ENCODE results near the gene FBXO45. TPM values are rescaled to one million over a fixed set of nuclear protein-coding genes. Genes with fewer than 3 reads are reported as not detected.
"Not testable (repeated sequence)": the region's sequence is repeated elsewhere in the genome, so short reads cannot be mapped to it uniquely, and the experiment has no call there.

The FBXO45 gene, protein sequence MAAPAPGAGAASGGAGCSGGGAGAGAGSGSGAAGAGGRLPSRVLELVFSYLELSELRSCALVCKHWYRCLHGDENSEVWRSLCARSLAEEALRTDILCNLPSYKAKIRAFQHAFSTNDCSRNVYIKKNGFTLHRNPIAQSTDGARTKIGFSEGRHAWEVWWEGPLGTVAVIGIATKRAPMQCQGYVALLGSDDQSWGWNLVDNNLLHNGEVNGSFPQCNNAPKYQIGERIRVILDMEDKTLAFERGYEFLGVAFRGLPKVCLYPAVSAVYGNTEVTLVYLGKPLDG
- total RNA-seq: 6.9 and 8.2 TPM in 2 replicates
- 10.6 and 11.7 TPM in 2 replicates for polyA plus RNA-seq
- 7.1 and 8.2 TPM in 2 replicates for polyA plus RNA-seq (2012)
- 0.59 and 3.9 TPM in 2 replicates for polyA minus RNA-seq (ENCODE audit: low replicate concordance)

DNA sequence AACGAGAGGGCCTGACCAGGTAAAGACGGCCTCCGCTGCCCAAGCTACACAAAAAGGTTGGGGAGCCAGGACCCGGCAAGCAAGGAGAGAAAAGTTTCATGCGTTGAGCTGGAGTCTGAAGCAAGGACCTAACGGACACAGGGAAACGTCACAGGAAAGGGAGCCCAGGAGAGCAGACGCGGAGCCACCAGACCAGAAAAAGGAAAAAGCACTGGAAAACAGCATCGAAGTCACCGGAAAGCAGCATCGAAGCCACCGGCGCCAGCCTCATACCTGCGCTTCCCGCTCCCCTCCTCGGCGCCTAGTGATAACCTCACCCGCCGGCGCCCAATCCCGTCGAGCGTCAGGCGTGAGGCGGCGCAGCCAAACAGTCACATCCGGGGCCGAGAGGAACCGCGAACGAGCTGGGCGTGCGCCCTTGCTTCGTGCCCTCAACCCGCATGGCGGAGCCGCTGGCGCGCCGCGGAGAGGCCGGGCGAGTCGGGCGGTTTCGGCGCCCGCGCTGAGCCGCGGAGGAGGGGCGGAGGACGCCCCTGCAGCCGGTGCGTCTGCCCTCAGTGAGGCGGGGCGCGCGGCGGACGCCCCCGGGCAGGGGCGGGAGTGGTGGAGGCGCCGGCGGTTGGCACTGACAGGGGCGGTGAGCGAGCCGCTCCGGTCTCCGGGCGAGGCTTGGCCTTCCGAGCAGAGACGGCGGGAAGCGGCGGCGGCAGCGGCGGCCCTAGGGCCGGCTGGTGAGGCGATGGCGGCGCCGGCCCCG lies at the start of gene FBXO45, which contains the start of gene WDR53:
FBXO45 (plus strand) TSS at position 415 of the 757 bp plus-strand sequence; CDS start at position 740, 325 bp downstream.
WDR53 (minus strand) TSS at position 309 of the 757 bp plus-strand sequence. CDS start 7,079 bp downstream, outside the sequence.
- TF ChIP-seq EZH2 (IDR thresholded peaks at IDR 0.05; ENCODE audit: low read length, missing control alignments) (no peak), CTCF (conservative IDR thresholded peaks at IDR 0.05 in 1 of 2, IDR thresholded peaks at IDR 0.05 in 1 of 2; ENCODE audit: low read depth in 1 of 2, low read length in 2 of 2) (no peak)
- Histone ChIP-seq H3K79me2 (ENCODE audit: control insufficient read depth, insufficient read depth, low read length) (peaks cover 43% of the 10 kb centered on the region), H4K20me1 (ENCODE audit: control insufficient read depth, extremely low read depth, insufficient read depth, low read length) (no peaks in the 10 kb centered on the region), H3K9me3 (ENCODE audit: control insufficient read depth, insufficient read depth, low read depth, low read length) (no peaks in the 10 kb centered on the region), H3K4me3 (replicated peaks in 1 of 4; ENCODE audit: control extremely low read depth in 1 of 4, insufficient read depth in 1 of 4, low read depth in 3 of 4, low read length in 4 of 4) (peak within 1 kb of the TSS; percentile 85 to 99 (median 89)), H3K36me3 (ENCODE audit: control insufficient read depth, insufficient read depth, low read length) (no peaks in the 10 kb centered on the region), H2AFZ (ENCODE audit: low read length) (peak within 1 kb of the TSS; percentile 89), H3K27ac (ENCODE audit: insufficient read depth, low read length) (peak within 1 kb of the TSS; percentile 81), H3K9ac (ENCODE audit: insufficient read depth, low read length) (peak within 1 kb of the TSS; percentile 69), H3K27me3 (ENCODE audit: control insufficient read depth, insufficient read depth, low read length) (no peaks in the 10 kb centered on the region), H3K4me2 (ENCODE audit: extremely low read depth, insufficient read depth, low read length) (peak within 1 kb of the TSS; percentile 93), H3K4me1 (ENCODE audit: control insufficient read depth, extremely low read depth, insufficient read depth, low read length) (peaks cover 2% of the 10 kb centered on the region)
- DNase-seq (ENCODE audit: low read depth in 2 of 2): peak; percentile 92 to 93

DNA sequence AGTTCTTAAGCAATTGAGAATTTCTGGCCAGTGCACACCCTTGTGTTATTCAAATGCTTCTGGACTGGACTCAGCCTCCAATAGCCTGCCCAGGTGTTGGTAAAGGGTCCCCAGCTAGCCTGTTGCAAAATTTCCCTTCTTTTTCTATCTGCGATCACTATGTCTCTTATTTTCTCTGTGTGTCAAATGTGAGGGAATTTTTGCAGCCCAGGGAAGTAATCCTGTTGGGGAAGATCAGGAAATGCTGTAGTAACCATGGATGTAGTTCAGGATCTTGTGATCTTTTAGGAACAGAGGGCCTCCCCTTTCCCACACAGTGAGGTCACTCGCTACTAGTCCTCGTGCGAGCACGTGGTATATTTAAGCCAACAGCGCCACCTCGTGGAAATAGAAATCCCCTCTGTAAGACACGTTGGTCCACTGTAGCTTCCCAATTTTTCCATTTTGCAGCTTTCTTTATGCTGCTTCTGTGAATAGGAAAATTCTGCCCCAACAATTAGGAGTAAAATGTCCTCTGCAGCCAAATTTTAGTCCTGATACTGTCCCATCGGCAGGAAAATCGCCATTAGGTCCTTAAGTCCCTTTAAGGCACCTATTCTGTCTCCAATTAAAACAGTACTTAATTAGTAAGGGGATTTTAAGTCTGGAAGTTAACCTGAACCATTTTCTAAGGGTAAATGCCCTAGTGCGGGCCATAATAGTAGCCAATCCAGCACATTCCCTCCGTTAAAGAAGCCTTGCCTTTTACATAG lies 49.3 kb upstream of the FBXO45 start:
- Histone ChIP-seq H3K9ac (ENCODE audit: insufficient read depth, low read length) (no peak overlapping the region), H3K79me2 (ENCODE audit: control insufficient read depth, insufficient read depth, low read length) (no peaks in the 10 kb centered on the region), H3K4me1 (ENCODE audit: control insufficient read depth, extremely low read depth, insufficient read depth, low read length) (no peaks in the 10 kb centered on the region), H3K27me3 (ENCODE audit: control insufficient read depth, insufficient read depth, low read length) (no peaks in the 10 kb centered on the region), H3K27ac (ENCODE audit: insufficient read depth, low read length) (no peak overlapping the region), H2AFZ (ENCODE audit: low read length) (no peak overlapping the region), H3K4me2 (ENCODE audit: extremely low read depth, insufficient read depth, low read length) (no peak overlapping the region), H4K20me1 (ENCODE audit: control insufficient read depth, extremely low read depth, insufficient read depth, low read length) (no peaks in the 10 kb centered on the region), H3K9me3 (ENCODE audit: control insufficient read depth, insufficient read depth, low read depth, low read length) (no peaks in the 10 kb centered on the region), H3K36me3 (ENCODE audit: control insufficient read depth, insufficient read depth, low read length) (no peaks in the 10 kb centered on the region), H3K4me3 (replicated peaks in 1 of 4; ENCODE audit: control extremely low read depth in 1 of 4, insufficient read depth in 1 of 4, low read depth in 3 of 4, low read length in 4 of 4) (no peak overlapping the region)
- DNase-seq (ENCODE audit: low read depth in 2 of 2): peak; percentile 52 to 79
- TF ChIP-seq CTCF (conservative IDR thresholded peaks at IDR 0.05 in 1 of 2, IDR thresholded peaks at IDR 0.05 in 1 of 2; ENCODE audit: low read depth in 1 of 2, low read length in 2 of 2) (peak; percentile 30 to 42), EZH2 (IDR thresholded peaks at IDR 0.05; ENCODE audit: low read length, missing control alignments) (no peak)

DNA sequence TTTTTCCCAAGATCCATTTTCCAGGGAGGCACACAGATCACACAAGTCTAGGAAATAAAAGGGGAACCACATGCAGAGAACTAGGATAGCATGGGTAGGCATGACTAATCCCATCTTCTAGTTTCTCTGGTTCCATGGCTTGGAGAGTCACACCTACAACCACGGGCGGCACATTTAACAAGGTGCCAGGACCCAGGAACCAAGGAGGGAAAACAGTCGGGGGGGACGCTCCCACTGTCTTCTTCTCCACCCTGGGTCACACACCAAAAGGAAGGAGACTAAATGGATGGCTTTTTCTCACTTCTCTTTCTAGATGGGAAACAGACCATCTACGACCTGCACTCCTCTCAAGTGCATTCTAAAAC lies 48.8 kb upstream of the FBXO45 start:
- H3K36me3 ChIP-seq (ENCODE audit: control insufficient read depth, insufficient read depth, low read length): no peaks in the 10 kb centered on the region
- no peak overlapping the region for H2AFZ ChIP-seq (ENCODE audit: low read length)
- no peaks in the 10 kb centered on the region for H3K4me1 ChIP-seq (ENCODE audit: control insufficient read depth, extremely low read depth, insufficient read depth, low read length)
- H3K9me3 ChIP-seq (ENCODE audit: control insufficient read depth, insufficient read depth, low read depth, low read length): no peaks in the 10 kb centered on the region
- no peaks in the 10 kb centered on the region for H3K27me3 ChIP-seq (ENCODE audit: control insufficient read depth, insufficient read depth, low read length)
- H3K79me2 ChIP-seq (ENCODE audit: control insufficient read depth, insufficient read depth, low read length): no peaks in the 10 kb centered on the region
- no peak for DNase-seq (ENCODE audit: low read depth in 2 of 2)
- no peak for TF ChIP-seq CTCF (conservative IDR thresholded peaks at IDR 0.05 in 1 of 2, IDR thresholded peaks at IDR 0.05 in 1 of 2; ENCODE audit: low read depth in 1 of 2, low read length in 2 of 2)
- no peak for TF ChIP-seq EZH2 (IDR thresholded peaks at IDR 0.05; ENCODE audit: low read length, missing control alignments)
- no peak overlapping the region for H3K4me3 ChIP-seq (replicated peaks in 1 of 4; ENCODE audit: control extremely low read depth in 1 of 4, insufficient read depth in 1 of 4, low read depth in 3 of 4, low read length in 4 of 4)
- H3K4me2 ChIP-seq (ENCODE audit: extremely low read depth, insufficient read depth, low read length): no peak overlapping the region
- H3K9ac ChIP-seq (ENCODE audit: insufficient read depth, low read length): no peak overlapping the region
- H3K27ac ChIP-seq (ENCODE audit: insufficient read depth, low read length): no peak overlapping the region
- H4K20me1 ChIP-seq (ENCODE audit: control insufficient read depth, extremely low read depth, insufficient read depth, low read length): no peaks in the 10 kb centered on the region

DNA sequence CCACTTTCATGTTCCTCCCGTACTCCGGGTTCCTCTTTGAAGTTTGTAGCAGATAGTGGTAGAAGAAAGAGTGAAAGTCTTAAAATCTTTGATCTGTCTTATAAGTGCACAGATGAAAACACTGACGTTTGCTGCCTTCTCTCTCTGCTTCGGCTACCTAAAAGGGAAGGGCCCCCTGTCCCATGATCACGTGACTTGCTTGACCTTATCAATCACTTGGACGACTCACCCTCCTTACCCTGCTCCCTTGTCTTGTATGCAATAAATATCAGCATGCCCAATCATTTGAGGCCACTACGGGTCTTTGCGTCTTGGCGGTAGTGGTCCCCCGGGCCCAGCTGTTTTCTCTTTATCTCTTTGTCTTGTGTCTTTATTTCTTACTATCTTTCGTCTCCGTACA lies 47.2 kb upstream of the FBXO45 start:
- H3K27ac ChIP-seq (ENCODE audit: insufficient read depth, low read length); H3K27me3 ChIP-seq (ENCODE audit: control insufficient read depth, insufficient read depth, low read length); H3K36me3 ChIP-seq (ENCODE audit: control insufficient read depth, insufficient read depth, low read length); H3K9me3 ChIP-seq (ENCODE audit: control insufficient read depth, insufficient read depth, low read depth, low read length); H3K9ac ChIP-seq (ENCODE audit: insufficient read depth, low read length); H3K79me2 ChIP-seq (ENCODE audit: control insufficient read depth, insufficient read depth, low read length); H3K4me3 ChIP-seq (replicated peaks in 1 of 4; ENCODE audit: control extremely low read depth in 1 of 4, insufficient read depth in 1 of 4, low read depth in 3 of 4, low read length in 4 of 4); H3K4me1 ChIP-seq (ENCODE audit: control insufficient read depth, extremely low read depth, insufficient read depth, low read length); H3K4me2 ChIP-seq (ENCODE audit: extremely low read depth, insufficient read depth, low read length); H2AFZ ChIP-seq (ENCODE audit: low read length); H4K20me1 ChIP-seq (ENCODE audit: control insufficient read depth, extremely low read depth, insufficient read depth, low read length); DNase-seq (ENCODE audit: low read depth in 2 of 2): not testable (repeated sequence)
